HEK293 (cell line): ENCODE measurements around the gene RILPL2.

Experiments used
- PRDM1 ChIP-seq: fragments of 450-650 bp; formaldehyde crosslinking; IDR thresholded peaks from 2 replicates; pipeline ENCODE4; 2016; ENCODE audit warnings: missing biosample characterization, missing genetic modification characterization
- SETDB1 ChIP-seq: IDR thresholded peaks from one replicate; pipeline ENCODE4 v1.6.1; 2017; ENCODE audit warnings: mild to moderate bottlenecking, low read length, moderate library complexity, mixed read lengths; ENCODE audit not compliant: insufficient read length
- ZBTB1 ChIP-seq: fragments of 450-650 bp; formaldehyde crosslinking; IDR thresholded peaks from 2 replicates; pipeline ENCODE4 v1.5.1; 2016; ENCODE audit warnings: missing biosample characterization, missing genetic modification characterization
- ZNF585B ChIP-seq: fragments of 450-650 bp; formaldehyde crosslinking; IDR thresholded peaks from 2 replicates; pipeline ENCODE4 v1.5.1; 2016; ENCODE audit warnings: missing biosample characterization, missing genetic modification characterization
- ZNF610 ChIP-seq: fragments of 450-650 bp; formaldehyde crosslinking; IDR thresholded peaks from 2 replicates; pipeline ENCODE4 v1.5.1; 2016; ENCODE audit warnings: missing biosample characterization, missing genetic modification characterization, borderline replicate concordance
- ZNF621 ChIP-seq: fragments of 450-650 bp; formaldehyde crosslinking; IDR thresholded peaks from 2 replicates; pipeline ENCODE4 v1.5.1; 2017; ENCODE audit warnings: missing biosample characterization, missing genetic modification characterization
- ZNF747 ChIP-seq: fragments of 450-650 bp; formaldehyde crosslinking; IDR thresholded peaks from 2 replicates; pipeline ENCODE4 v1.5.1; 2016; ENCODE audit warnings: missing biosample characterization, missing genetic modification characterization
- TF ChIP-seq, protein P1 (sequence below): fragments of 450-650 bp; formaldehyde crosslinking; IDR thresholded peaks from 2 replicates; pipeline ENCODE4 v1.5.1; 2016; ENCODE audit warnings: missing biosample characterization, missing genetic modification characterization
- TF ChIP-seq, protein P2 (sequence below): fragments of 450-650 bp; formaldehyde crosslinking; IDR thresholded peaks from 2 replicates; pipeline ENCODE4 v1.5.1; 2016; ENCODE audit warnings: missing biosample characterization, missing genetic modification characterization

DNA sequence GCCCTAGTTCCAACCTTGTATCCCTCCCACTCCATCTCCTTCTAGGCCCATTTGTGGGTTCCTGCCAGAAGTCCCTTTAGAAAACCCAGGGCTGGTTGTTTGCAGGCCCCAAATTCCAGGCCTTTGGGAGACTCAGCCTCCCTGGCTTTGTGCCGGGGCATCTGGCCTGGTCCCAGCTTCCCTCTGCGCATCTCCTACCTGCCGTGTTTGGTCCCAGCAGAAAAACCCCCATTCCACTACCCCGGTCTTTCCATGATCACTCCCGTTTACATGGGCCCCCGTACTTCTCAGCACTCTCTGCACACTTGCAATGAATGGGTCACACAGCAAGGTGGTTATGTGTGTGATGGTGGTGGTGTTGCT, 37.2 kb downstream of the RILPL2 start:
- TF ChIP-seq ZNF747 (tag by site-specific recombination) (no peak), SETDB1 (no peak), PRDM1 (tag by site-specific recombination) (no peak), ZBTB1 (tag by site-specific recombination) (no peak), ZNF585B (no peak), ZNF610 (tag by site-specific recombination) (no peak), ZNF621 (tag by site-specific recombination) (no peak)
- TF ChIP-seq, protein P1, sequence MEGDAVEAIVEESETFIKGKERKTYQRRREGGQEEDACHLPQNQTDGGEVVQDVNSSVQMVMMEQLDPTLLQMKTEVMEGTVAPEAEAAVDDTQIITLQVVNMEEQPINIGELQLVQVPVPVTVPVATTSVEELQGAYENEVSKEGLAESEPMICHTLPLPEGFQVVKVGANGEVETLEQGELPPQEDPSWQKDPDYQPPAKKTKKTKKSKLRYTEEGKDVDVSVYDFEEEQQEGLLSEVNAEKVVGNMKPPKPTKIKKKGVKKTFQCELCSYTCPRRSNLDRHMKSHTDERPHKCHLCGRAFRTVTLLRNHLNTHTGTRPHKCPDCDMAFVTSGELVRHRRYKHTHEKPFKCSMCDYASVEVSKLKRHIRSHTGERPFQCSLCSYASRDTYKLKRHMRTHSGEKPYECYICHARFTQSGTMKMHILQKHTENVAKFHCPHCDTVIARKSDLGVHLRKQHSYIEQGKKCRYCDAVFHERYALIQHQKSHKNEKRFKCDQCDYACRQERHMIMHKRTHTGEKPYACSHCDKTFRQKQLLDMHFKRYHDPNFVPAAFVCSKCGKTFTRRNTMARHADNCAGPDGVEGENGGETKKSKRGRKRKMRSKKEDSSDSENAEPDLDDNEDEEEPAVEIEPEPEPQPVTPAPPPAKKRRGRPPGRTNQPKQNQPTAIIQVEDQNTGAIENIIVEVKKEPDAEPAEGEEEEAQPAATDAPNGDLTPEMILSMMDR (tag by site-specific recombination), result no peak
- TF ChIP-seq, protein P2, sequence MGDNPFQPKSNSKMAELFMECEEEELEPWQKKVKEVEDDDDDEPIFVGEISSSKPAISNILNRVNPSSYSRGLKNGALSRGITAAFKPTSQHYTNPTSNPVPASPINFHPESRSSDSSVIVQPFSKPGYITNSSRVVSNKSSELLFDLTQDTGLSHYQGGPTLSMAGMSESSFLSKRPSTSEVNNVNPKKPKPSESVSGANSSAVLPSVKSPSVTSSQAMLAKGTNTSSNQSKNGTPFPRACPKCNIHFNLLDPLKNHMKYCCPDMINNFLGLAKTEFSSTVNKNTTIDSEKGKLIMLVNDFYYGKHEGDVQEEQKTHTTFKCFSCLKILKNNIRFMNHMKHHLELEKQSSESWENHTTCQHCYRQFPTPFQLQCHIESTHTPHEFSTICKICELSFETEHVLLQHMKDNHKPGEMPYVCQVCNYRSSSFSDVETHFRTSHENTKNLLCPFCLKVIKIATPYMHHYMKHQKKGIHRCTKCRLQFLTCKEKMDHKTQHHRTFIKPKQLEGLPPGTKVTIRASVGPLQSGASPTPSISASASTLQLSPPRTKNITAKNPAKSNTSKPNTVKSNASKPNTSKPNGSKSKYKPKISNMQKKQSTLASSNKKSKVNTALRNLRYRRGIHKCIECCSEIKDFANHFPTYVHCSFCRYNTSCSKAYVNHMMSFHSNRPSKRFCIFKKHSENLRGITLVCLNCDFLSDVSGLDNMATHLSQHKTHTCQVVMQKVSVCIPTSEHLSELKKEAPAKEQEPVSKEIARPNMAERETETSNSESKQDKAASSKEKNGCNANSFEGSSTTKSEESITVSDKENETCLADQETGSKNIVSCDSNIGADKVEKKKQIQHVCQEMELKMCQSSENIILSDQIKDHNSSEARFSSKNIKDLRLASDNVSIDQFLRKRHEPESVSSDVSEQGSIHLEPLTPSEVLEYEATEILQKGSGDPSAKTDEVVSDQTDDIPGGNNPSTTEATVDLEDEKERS (tag by site-specific recombination), result no peak
